T-helper 1 cell treated with Interleukin-12 subunit alpha and Interleukin-12 subunit beta and Interleukin-4 antibody, amounts not matched to agents 30 ng/mL and 1 ng/mL, for 36 hours (primary cell): Measurements from ENCODE around the gene CEP72. TPM values are rescaled to one million over a fixed set of nuclear protein-coding genes. Genes with fewer than 3 reads are reported as not detected.

Experiments
- intact Hi-C: fragments of 100-400 bp; cut with micrococcal nuclease; formaldehyde crosslinking; loops from one replicate; pipeline ENCODE4 v1.15.1; 2024
- total RNA-seq: library from RNA; stranded (reverse); gene quantifications from 2 replicates; pipeline ENCODE4 v1.2.3, GENCODE V29; 2022

The CEP72 gene
- total RNA-seq, 1 donor from 2014 or later = 28.4 TPM

- intact Hi-C loops = no loop called here
Measured at GRCh38 chr5:652773-653350, 40.7 kb downstream of the CEP72 start.

DNA sequence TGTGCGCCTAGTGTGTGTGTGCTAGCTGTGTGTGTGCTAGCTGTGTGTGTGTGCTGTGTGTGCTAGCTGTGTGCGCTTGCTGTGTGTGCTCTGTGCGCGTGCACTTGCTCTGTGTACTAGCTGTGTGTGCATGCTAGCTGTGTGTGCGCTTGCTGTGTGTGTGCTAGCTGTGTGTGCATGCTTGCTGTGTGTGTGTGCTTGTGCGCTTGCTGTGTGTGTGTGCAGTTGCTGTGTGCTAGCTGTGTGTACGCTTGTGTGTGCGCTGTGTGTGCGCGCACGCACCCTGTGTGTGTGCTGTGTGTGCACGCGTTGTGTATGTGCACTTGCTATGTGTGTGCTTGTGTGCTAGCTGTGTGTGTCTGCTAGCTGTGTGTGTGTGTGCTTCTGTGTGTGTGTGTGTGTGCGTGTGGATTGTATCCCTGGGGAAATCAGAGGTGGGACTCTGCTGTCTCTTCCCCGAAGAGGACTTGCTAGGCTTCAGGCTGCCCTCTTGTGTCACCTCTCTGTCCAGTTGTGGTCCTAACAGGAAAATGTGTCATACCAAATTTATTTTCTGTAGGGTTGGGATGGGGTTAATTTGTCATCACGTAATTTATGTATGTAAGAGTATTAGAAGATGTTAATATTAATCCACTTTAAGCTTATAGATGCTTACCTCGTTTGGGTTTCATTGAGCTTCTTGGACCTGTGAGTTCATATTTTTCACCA lies 42.1 kb downstream of the CEP72 start:
- intact Hi-C loops = no loop called here

DNA sequence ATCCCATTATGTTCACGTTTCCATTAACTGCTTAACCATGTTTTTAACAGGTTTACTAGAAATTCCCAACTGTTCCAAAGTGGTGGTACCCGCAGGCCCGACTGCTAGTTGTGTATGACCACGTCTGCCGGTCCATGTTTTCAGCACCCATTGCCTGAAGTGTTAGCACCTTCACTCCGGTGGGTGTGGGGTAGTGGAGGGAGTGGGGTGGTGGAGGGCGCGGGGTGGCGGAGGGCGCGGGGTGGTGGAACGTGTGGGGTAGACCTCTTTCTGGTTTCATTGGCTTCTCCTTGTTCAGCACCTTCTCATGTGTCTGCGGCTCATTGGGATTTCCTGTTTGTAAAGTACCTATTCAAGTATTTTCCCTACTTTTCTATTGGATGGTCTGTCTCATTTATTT lies 43.3 kb downstream of the CEP72 start:
- intact Hi-C loops = no loop called here

DNA sequence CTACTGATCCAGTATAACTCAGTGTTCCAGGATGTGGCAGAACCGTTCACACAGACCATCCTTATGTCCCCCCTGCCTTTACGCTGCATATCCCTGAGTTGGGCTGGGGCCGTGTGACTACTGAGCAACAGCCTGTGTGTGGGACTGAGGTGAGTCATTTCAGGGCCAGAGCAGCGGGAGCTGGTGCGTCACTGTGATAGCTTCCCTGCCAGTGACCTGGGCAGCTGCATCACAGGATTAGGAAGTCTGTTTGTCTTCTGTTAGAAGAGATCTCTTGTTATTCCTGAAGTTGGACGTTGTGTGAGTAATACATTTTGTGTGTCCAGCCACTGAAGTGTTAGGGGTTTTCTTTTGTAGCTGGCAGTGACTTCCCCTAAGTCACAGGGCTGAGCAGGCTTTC lies 45.4 kb downstream of the CEP72 start:
- intact Hi-C loops = no loop called here

DNA sequence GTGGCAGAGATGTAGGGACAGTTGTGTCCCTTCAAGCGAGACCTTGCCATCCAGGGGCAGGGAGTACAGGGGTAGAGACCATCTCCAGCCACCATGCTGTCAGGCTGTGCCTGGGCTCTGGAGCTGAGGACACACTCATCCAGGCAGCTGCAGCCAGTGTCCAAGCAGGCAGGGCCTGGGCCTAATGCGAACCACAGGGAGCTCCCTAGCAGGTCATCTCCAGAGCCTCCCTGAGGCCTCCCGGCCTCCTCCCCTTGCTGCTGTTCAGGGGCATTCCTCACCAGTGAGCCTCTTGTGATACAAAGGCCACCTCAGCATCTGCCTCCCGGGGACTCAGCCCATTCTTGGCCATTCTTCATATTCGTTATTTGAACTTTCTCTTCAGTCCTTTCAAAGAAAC lies 46.0 kb downstream of the CEP72 start:
- intact Hi-C loops = no loop called here

DNA sequence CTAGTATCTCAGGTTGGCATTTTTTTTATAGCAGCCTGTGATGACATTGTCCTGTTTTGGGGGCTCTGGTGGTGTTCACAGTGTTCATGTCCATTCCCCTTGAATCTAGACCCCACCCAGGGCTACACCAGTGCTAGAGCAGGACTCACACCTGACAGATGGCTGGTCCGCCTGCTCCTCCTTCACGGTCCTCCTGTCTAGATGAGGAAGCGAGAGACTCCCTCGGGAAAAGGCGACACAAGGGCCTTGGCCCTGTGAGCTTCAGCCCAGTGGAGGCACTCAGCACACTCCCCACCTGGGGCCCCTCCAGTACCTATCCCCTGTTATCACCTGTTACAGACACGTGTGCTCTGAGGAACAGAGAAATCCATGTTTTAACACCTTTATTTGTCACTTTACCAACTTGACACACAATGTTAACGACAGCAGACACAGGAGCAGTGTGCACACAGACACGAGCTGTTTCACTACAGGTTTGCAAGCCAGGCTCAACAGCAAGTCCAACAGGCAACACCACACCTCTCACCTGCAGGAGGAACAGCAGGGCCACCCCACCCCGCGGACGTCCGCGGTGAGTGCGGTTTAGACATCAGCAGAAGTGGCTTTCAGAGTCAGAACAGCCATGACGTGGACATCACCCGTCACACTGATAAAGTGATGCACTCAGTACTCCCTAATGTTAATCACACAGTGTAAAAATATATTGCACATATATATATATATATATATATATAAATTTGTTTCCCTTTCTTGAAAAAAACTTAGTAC lies 47.5 kb downstream of the CEP72 start:
- intact Hi-C loops = no loop called here

- intact Hi-C loops = no loop called here
Measured at GRCh38 chr5:660491-661030, 48.4 kb downstream of the CEP72 start.

DNA sequence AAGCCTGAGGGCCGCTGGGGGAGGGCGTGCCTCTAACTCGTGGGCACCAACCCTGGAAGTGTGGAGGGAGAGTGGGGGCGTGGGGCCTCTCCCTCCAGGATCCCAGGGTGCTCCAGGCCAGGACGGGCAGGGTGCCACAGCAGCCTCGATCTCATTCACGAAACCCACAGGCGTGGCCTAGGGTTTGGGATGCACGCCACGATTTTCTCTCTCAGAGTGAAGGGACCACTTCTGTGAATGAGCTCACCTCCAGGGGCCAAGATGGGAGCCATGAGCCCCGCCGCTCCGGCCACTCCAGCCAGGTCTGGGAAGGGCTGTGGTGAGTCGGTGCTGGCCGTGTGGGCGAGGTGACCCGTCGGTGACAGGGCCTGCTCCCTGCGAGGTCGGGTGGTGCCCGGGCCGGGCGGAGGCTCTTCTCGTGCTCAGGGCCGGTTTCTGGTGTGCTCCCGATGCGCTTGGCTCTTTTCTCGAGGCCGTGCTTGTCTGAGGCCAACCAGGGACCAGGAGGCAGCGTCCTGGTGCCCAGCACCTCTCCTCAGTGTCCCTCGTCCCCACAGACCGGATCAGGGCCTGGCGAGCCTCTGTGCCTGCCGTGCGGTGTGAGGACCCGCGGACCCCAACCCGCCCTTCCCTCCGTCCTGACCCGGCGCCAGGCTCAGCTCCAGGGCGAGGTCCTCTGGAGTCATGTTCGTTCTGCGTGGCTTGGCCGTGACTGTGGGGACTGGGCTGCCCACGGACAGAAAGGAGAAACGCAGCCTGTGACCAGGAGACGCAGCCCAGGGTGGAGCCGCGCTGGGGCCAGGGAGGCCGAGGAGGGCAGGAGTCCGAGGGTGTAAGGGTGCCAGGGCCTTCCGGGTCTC lies 50.0 kb downstream of the CEP72 start:
- intact Hi-C loops = no loop called here

DNA sequence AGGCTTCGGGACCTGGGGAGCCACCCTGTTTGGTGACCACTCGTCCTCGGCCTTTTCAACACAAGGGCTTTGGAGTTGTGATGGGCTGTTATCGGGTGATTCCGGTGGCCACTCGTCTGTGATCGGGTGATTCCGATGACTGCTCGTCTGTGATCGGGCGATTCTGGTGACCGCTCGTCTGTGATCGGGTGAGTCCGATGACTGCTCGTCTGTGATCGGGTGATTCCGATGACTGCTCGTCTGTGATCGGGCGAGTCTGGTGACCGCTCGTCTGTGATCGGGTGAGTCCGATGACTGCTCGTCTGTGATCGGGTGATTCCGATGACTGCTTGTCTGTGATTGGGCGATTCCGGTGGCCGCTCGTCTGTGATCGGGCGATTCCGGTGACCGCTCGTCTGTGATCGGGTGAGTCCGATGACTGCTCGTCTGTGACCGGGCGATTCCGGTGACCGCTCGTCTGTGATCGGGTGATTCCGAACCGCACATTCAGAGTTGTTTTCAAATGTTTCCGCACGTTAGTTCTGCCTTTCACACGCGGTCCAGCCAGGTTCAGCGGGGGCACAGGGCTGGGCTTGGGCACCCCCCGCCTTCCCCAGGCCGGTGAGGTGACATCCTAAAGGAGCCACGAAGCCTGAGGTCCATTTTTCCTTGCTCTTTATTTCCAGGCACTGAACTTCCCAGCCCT lies 50.8 kb downstream of the CEP72 start:
- intact Hi-C loops = no loop called here

DNA sequence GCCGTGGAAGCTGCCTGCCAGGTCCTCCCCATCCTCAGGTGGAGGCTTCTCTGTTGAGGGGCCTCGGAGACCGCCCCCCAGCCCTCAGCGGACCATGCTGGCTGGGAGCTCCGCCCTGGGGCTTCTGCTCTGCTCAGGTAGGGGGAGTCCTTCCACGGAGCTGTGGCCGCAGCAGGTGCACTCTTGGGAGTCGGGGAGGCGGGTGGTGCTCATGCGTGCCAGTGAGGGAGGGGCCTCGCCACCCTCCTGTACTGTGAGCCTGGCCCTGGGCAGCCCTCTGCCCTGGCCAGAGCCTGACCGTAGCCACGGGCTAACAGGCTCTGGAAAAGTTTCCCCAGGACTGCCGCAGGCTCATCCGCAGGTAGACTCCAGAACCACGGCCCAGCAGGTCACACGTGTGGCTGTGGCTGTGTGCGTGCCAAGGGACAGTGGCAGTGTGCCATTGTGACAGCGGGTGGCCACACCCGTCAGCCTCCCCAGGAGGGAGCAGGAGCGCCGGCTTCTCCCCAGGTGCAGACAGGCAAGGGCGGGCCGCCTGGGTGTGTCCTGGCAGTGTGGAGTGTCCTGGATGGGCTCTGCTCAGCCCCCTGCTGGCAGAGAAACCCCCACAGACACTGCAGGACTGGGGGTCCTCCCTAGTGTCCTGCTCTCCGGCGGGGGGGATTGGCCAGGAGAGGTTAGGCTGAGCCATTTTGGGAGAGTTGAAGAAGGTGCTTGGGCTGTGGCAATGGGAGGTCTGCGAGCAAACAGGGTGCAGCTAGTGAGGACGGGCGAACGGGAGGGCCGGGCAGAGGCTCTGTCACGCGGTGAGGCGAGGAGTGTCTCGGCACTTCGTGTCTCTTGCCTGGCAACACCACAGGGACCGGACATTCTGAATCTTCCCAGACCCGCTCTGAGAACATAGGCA lies 51.5 kb downstream of the CEP72 start:
- intact Hi-C loops = no loop called here

DNA sequence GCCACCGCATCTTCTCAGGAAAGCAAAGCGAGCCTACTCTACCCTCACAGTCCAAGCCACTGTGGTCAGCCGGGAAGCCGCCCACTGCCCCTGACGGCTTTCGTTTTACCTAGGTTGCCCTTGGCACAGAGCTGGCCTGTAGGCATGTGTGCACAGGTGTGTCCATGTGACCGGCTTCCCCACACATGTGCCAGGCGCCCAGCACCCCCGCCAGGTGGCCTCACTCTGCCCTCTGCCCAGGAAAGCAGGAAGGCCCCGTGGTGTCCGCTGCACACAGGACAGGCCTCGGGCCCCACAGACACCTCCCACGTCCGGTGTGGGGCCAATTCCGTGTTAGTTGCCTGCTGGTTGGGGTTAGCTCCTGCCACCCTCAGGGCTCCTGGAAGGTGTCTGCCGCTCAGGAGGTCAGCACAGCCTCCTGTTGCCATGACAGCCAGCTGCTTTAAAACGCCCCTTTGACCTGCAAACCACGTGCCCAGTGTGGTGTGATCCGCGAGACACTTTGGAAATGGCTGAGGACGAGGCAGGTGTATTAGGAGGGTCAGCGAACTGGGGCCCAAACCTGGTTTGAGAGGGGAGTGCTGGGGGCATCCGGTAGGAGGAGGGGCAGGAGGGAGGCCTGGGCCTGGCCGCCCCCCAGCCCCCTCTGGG lies 52.3 kb downstream of the CEP72 start:
- intact Hi-C loops = no loop called here

- intact Hi-C loops = no loop called here
Measured at GRCh38 chr5:664994-665360, 52.8 kb downstream of the CEP72 start.

GRCh38 chr5:665541-665955 lies 53.4 kb downstream of the CEP72 start:
- intact Hi-C loops = no loop called here

GRCh38 chr5:665956-666711 lies 54.0 kb downstream of the CEP72 start:
- intact Hi-C loops = no loop called here

GRCh38 chr5:666816-667498 lies 54.8 kb downstream of the CEP72 start:
- intact Hi-C loops = no loop called here

DNA sequence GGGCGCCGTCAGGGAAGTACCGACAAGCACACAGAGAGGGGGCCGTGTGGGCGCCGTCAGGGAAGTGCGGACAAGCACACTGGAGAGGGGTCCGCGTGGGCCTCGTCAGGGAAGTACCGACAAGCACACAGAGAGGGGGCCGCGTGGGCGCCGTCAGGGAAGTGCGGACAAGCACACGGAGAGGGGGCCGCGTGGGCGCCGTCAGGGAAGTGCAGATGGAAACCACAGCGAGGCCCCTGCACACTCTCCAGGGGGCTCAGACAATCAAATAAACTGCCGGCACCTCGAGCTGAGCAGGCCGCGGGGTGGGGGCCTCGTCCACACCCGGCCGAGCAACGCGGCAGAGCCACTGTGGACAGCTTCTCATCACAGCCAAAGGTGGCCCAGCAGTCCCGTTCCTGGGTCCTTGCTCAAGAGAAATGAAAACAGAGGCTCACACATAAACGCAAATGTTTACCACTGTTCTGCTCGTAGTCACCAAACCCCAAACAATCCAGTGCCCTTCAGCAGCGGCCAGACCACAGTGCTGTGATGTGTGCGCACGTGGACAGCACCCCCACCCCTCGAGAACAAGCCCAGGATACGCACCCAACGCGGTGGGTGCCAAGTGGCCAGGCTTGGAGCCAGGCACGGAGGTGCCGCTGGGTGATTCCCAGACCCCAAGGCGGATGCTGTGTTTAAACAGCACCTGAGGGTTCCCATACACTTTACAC lies 56.3 kb downstream of the CEP72 start:
- intact Hi-C loops = no loop called here

DNA sequence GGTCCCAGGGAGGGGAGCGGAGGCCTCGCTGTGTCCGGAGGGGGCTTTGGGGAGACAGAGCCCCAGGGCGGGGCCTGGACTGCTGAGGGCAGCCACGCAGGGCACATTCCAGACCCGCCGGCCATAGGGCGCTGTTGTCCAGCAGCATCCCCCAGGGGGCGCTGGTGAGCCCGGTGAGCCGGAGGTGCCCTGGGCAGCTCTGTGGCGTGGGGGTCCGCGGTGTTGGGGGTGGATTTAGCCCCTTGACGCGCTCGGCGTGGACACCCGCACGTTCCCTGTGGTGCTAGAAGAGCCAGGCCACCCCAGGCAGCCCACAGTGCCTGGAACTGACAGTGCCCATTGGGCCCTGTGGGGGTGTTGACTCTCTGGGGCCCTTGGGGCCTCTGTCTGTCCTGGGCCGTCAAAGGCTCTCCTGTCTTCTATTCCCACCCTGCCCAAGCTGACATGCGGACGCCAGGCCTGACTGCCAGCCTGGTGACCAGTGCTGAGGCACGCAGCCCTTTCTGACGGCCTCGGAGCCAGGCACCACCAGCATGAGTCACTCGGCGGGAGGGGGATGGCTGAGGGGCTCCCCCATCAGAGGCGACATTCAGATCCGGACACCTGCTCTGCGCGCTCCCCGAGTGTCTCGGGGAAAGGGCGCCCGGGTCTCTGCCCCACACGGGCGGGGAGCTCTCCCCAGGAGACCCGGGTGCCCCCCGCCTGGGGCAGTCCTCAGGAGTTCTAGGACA lies 57.1 kb downstream of the CEP72 start:
- intact Hi-C loops = no loop called here
